ENCODE measurements around the gene TLE7. TPM values are rescaled to one million over a fixed set of nuclear protein-coding genes. Genes with fewer than 3 reads are reported as not detected.

The TLE7 gene
- total RNA-seq, 2 donors from 2014 or later: 3.9 TPM; not detected in 1

DNA sequence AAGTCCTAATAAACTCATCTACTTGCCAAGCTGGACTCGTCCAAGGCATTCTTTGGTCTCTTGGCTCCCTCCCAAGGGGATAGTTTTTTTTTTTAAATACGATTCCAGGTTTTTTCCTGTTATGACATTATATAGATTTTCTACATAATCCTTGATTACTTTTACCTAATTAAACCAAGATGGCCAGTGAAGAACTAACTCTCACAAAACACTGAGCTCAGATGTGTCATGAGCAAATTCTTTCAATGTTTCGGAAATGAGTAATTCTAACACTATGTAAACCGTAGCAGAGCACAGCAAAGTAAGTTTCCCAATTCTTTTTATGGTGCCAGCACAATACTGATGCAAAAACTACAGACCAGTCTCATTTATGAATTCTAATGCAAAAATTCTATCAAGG, 18.4 kb upstream of the TLE7 start:
- intact Hi-C loops (cut with DNase I): no loop called here
- H3K27ac ChIP-seq: no peak overlapping the region
- H3K9me3 ChIP-seq: no peaks in the 10 kb centered on the region
- no peak for DNase-seq (ENCODE audit: low spot score)
- H3K36me3 ChIP-seq: no peaks in the 10 kb centered on the region
- H3K27me3 ChIP-seq (replicated peaks; ENCODE audit: insufficient read depth): no peaks in the 10 kb centered on the region
- H3K4me1 ChIP-seq (replicated peaks): no peaks in the 10 kb centered on the region
- WGBS: 66% methylated on average over 4 of the region's 4 CpGs
- no peak overlapping the region for H3K4me3 ChIP-seq
- TF ChIP-seq POLR2A (IDR thresholded peaks at IDR 0.05) (no peak), POLR2AphosphoS5 (IDR thresholded peaks at IDR 0.05) (no peak)
- TF ChIP-seq, protein P1, sequence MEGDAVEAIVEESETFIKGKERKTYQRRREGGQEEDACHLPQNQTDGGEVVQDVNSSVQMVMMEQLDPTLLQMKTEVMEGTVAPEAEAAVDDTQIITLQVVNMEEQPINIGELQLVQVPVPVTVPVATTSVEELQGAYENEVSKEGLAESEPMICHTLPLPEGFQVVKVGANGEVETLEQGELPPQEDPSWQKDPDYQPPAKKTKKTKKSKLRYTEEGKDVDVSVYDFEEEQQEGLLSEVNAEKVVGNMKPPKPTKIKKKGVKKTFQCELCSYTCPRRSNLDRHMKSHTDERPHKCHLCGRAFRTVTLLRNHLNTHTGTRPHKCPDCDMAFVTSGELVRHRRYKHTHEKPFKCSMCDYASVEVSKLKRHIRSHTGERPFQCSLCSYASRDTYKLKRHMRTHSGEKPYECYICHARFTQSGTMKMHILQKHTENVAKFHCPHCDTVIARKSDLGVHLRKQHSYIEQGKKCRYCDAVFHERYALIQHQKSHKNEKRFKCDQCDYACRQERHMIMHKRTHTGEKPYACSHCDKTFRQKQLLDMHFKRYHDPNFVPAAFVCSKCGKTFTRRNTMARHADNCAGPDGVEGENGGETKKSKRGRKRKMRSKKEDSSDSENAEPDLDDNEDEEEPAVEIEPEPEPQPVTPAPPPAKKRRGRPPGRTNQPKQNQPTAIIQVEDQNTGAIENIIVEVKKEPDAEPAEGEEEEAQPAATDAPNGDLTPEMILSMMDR (IDR thresholded peaks at IDR 0.05): no peak

DNA sequence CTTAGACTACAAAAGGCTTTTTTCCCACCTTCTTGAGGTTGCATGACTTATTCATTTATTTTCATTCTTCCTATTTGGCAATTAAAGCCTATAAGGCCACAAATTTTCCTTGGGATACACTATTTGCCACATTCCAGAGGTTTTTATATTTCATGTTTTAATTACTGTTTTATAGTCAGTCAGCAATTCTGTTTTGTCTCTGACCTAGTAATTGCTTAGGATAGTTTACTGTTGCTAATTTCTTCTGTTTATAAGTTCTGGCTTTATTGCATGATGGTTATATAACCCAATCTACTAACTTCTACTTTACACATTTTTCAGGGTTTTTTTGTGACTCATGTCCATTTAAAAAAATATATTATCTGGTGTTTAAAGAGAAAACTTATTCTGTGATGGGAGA, 17.7 kb upstream of the TLE7 start:
- TF ChIP-seq, protein P1 (IDR thresholded peaks at IDR 0.05): no peak
- no peak for TF ChIP-seq POLR2AphosphoS5 (IDR thresholded peaks at IDR 0.05)
- TF ChIP-seq POLR2A (IDR thresholded peaks at IDR 0.05): no peak
- intact Hi-C loops (cut with DNase I): loop anchor here (5.0 kb wide), 1 partner anchor 548 kb away; the partner anchor contains the start of gene DHODH
- H3K36me3 ChIP-seq: no peaks in the 10 kb centered on the region
- no peak overlapping the region for H3K27ac ChIP-seq
- DNase-seq (ENCODE audit: low spot score): no peak
- H3K4me3 ChIP-seq: no peak overlapping the region
- H3K27me3 ChIP-seq (replicated peaks; ENCODE audit: insufficient read depth): no peaks in the 10 kb centered on the region
- no peaks in the 10 kb centered on the region for H3K9me3 ChIP-seq
- H3K4me1 ChIP-seq (replicated peaks): no peaks in the 10 kb centered on the region

DNA sequence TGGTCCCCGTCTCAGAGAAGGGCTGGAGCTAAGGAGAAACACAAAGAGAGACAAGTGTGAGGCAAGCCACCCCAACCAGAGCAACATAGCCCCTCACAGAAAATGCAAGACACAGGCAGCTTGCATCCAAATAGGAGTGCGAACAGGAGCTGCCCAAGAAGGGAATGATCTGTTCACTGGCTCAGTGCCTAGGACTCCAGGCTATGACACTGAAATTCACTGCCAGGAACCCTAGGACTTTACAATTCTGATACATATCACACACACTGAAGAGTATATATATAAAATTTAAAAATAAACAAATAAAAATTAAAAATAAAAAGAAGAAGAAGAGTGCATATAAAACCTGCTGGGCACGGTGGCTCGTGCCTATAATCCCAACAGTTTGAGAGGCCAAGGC, 14.9 kb upstream of the TLE7 start:
- peak; percentile 67 for DNase-seq (ENCODE audit: low spot score)
- no peak overlapping the region for H3K4me3 ChIP-seq
- H3K27me3 ChIP-seq (replicated peaks; ENCODE audit: insufficient read depth): no peaks in the 10 kb centered on the region
- intact Hi-C loops (cut with DNase I): loop anchor here (5.0 kb wide), 1 partner anchor 550 kb away; the partner anchor contains the start of gene DHODH
- H3K36me3 ChIP-seq: no peaks in the 10 kb centered on the region
- no peaks in the 10 kb centered on the region for H3K4me1 ChIP-seq (replicated peaks)
- no peaks in the 10 kb centered on the region for H3K9me3 ChIP-seq
- WGBS: 29% methylated on average over 4 of the region's 4 CpGs
- no peak for TF ChIP-seq POLR2A (IDR thresholded peaks at IDR 0.05)
- TF ChIP-seq POLR2AphosphoS5 (IDR thresholded peaks at IDR 0.05): peak; percentile 63
- no peak overlapping the region for H3K27ac ChIP-seq

DNA sequence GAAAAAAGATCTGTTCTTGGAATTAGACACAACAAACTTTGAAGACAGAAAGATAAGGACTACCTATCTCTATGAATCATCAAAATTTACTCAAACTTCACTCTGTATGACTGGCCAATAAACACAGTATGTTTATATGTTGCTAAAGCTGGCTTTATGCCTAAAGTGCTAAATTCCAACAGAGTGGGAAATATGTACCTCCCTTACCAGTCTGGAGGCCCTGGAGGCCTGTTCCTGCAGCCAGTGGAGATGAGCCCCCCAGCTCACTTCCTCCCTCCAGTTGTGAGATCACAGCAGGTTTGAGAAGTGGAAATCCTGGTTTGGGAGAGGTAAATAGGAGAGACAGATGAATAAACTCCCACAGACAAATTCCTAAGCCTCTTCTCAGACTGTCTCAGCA, 11.2 kb upstream of the TLE7 start:
- DNase-seq (ENCODE audit: low spot score): no peak
- H3K4me1 ChIP-seq (replicated peaks): no peaks in the 10 kb centered on the region
- intact Hi-C loops (cut with DNase I): no loop called here
- H3K9me3 ChIP-seq: peaks cover 13% of the 10 kb centered on the region
- H3K27me3 ChIP-seq (replicated peaks; ENCODE audit: insufficient read depth): no peaks in the 10 kb centered on the region
- no peak overlapping the region for H3K4me3 ChIP-seq
- H3K36me3 ChIP-seq: peaks cover 4 to 9% of the 10 kb centered on the region in 2 donors
- no peak overlapping the region for H3K27ac ChIP-seq
- TF ChIP-seq, protein P1 (IDR thresholded peaks at IDR 0.05): no peak
- TF ChIP-seq POLR2A (IDR thresholded peaks at IDR 0.05) (no peak), POLR2AphosphoS5 (IDR thresholded peaks at IDR 0.05) (no peak)

DNA sequence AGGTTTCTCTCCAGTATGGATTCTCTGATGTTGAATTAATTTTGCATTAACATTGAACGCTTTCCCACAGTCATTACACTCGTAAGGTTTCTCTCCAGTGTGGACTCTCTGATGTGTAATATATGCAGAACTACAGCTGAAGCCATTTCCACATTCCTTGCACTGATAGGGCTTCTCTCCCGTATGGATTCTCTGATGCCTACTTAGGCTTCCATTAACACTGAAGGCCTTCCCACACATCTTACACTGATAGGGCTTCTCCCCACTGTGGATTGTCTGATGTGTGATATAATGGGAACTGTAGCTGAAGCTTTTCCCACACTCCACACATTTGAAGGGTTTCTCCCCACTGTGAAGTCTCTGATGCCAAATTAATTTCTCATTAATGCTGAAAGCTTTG, 7.2 kb upstream of the TLE7 start:
- Histone ChIP-seq H3K4me1 (replicated peaks) (no peaks in the 10 kb centered on the region), H3K9me3 (peaks cover 13% of the 10 kb centered on the region), H3K4me3 (no peak overlapping the region), H3K36me3 (peaks cover 4 to 9% of the 10 kb centered on the region in 2 donors), H3K27ac (no peak overlapping the region), H3K27me3 (replicated peaks; ENCODE audit: insufficient read depth) (no peaks in the 10 kb centered on the region)
- DNase-seq (ENCODE audit: low spot score): no peak
- intact Hi-C loops (cut with DNase I): no loop called here
- no peak for TF ChIP-seq POLR2AphosphoS5 (IDR thresholded peaks at IDR 0.05)
- TF ChIP-seq, protein P1 (IDR thresholded peaks at IDR 0.05): no peak
- WGBS: 98% methylated on average over 3 of the region's 3 CpGs
